GM12891 (cell line): ENCODE results near the gene CARM1.

Experiments used
- PAX5 ChIP-seq: IDR thresholded peaks from 2 replicates; pipeline ENCODE4 v1.6.1; 2011; ENCODE audit warnings: low read length, moderate library complexity, mild to moderate bottlenecking; ENCODE audit not compliant: insufficient read depth, severe bottlenecking
- POLR2A ChIP-seq: IDR thresholded peaks from 2 replicates; pipeline ENCODE4 v1.6.1; 2011; ENCODE audit warnings: low read depth, low read length, control low read depth
- POLR2AphosphoS5 ChIP-seq: IDR thresholded peaks from 2 replicates; pipeline ENCODE4 v1.6.1; 2011; ENCODE audit warnings: low read depth, low read length, control low read depth
- POU2F2 ChIP-seq: IDR thresholded peaks from 2 replicates; pipeline ENCODE4 v1.6.1; 2011; ENCODE audit warnings: low read depth, mild to moderate bottlenecking, control low read depth, low read length, moderate library complexity
- SPI1 ChIP-seq: IDR thresholded peaks from 2 replicates; pipeline ENCODE4 v1.6.1; 2011; ENCODE audit warnings: low read depth, low read length, control low read depth
- TAF1 ChIP-seq: IDR thresholded peaks from 2 replicates; pipeline ENCODE4 v1.6.1; 2011; ENCODE audit warnings: low read depth, low read length, control low read depth

DNA sequence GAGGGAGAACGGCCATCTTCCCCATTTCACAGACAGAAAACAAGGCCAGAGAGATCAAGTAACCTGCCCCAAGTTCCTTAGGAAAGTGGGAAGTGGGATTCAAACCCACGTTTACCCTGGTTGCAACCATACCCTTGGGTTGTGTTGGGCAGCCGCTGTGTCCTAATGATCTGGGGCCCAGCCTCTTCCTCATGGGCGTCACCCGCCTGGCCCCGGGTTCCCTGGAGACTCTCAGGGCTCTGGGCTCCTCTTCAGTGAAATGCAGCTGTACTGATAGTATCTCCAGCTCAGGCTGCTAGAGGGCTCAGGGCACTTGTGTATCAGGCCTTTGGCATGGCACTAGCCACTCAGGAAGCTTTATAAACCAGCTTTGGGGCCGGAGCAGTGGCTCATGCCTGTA, 45.1 kb upstream of the CARM1 start:
- TF ChIP-seq SPI1 (no peak), POU2F2 (no peak), POLR2AphosphoS5 (no peak), POLR2A (no peak), TAF1 (no peak), PAX5 (no peak)
